Amygdala (tissue), 56 donors: ENCODE results near the gene SLC10A7.

Experiments used
- DNase-seq, 56 donors: peaks; one replicate each; lab custom pipeline; 2025; lab: John Stamatoyannopoulos, UW

The SLC10A7 gene

DNA sequence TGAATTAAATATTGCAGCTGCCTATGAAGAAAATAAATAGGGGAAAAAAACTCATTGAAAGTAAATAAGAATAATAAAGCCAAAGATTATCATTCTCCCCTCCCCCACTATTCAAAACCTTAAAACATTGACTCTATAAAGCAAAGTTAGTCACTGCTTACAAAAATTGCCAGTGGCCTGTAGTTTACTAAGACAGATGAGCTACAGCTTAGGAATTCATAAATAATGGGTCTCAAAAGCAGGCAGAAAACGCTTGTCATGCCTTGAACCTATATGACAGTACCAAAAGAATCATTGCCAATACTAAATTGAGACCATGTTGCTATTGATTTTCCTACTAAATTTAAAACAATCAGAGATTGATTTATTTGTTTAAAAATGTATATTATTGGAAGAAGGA is 78.9 kb downstream of the SLC10A7 start:
- no peak for DNase-seq

DNA sequence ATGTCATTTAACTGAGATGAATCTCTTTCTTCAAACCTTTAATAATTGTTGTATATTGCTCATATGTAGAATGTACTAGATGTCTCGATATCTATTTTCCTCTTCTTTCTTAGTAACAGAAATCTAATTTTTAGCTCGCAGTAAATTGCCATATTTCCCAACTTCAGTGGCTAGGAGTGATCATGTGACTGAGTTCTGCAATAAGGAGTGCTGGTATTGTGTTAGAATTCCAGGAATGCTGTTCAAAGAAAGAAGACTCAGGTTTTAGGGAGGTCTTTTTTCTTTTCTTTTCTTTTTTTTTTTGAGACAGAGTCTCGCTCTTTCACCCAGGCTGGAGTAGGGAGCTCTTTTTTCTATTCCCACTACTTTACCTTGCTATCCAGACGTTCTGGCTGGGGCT is 81.7 kb downstream of the SLC10A7 start:
- DNase-seq = no peak

DNA sequence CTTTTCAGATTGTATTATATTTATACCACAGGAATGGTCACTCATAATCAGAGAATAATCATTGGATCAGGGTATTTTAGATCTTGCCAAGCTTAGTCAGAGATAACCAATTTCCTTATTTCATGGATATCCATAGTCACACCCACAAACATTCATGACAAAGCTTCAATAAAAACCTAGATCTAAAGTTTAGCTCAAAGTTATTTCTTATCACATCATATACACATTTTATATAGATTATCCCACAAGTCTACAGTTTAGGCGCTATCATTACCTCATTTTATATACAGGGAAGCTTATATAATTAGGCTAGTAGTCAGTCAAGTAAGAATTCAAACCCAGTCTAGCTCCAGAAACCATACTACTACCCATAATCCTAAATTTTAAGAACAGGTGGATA is 82.3 kb downstream of the SLC10A7 start:
- DNase-seq = no peak

DNA sequence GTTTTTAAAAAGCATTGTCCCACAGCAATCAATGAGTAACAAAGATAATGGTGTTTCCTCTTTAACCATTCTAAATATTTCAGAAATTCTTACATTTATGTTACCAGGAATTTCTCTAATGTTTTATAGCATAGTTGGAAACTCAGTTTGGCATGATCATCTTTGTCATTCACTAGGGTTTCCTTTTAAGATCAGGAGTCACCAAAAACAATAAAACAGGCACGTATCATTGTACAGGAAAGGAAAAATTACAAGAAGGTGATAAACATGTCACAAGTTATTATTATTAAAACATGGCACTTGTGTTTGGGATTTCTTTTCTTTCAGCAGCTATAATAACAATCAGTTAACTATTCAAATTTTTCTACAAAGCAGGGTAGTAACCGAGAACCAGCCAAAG is 84.0 kb downstream of the SLC10A7 start:
- DNase-seq = no peak

DNA sequence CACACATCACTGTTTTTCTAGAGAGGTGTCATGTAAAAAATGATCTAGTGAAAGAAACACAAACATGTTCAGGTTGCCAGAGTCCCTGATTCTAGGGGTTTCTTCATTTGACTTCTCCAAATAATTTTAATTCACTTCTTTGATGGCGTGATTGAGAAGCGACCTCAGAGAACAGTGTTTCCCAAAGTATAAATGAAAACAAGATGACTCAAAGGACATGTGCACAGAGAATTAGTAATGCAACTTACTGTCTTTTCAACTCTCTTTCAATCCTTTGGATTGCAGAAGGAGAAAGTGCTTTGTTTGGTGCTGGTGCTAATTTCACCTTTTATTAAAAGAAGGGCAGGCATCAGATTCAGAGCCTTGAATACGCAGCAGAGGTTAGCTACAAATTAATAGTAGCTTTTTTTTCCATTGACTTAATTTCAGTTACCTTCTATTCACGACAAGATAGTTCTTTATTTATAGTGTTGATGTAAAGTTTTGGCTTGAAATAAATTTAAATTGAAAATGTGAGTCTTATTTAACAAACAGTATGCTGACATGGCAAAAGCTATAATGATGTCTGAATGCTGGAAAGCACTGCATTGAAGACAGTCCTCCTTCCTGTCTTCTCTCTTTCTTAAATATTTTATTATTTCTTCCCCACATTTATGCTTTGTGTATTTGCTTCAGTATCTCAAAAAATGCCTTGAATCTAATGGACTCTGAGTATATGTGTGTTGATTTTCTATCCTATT is 85.1 kb downstream of the SLC10A7 start:
- no peak for DNase-seq

DNA sequence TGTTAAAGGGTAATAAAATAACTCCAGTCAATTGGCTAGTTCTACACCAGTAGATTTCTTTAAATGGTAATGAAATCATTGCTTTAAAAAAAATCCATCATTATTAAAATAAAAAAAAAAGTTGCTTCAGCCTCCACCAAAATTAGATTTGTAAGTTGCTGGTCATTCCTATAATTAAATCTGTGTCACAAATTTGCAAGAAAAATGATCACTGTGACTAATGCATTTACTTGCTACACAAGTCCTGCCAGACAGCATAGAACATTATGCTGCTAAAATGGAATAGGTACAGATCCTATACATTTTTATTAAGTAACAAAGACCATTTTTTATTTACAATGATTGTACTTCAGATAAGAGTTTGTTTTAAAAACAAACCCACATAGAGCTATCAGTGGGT is 85.8 kb downstream of the SLC10A7 start:
- DNase-seq = no peak

DNA sequence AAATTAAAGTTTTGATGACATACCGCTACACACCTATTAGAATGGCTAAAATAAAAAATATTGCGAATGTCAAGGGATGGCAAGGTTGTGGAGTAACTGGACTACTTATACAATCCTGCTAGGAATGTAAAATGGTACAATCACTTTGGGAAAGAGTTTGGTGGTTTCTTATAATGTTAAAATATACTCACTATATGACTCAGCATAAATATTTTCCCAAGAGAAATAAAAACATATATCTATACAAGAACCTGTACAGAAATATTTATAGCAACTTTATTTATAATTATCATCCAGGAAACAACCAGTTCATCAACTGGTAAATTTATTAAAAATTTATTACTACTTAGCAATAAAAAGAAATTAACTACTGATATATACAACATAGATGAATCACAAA is 89.7 kb downstream of the SLC10A7 start:
- no peak for DNase-seq

DNA sequence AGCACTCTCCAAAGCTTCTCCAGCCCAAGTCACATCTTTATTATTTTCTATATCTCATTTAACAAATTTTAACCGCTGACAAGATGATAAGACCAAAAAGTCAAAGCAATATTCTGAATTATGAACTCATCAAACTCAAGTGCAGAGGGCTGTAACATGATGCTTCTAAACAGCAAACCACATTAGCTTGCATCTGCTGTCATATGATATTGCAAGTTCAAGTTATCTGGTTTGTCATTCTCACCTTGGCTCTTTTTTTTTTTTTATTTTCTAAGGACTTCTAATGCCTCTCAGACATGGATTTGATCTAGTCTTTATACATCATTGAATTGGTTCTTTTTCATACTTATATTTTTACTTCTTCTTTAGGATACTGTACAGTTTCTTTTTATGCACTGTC is 93.4 kb downstream of the SLC10A7 start:
- DNase-seq = no peak

DNA sequence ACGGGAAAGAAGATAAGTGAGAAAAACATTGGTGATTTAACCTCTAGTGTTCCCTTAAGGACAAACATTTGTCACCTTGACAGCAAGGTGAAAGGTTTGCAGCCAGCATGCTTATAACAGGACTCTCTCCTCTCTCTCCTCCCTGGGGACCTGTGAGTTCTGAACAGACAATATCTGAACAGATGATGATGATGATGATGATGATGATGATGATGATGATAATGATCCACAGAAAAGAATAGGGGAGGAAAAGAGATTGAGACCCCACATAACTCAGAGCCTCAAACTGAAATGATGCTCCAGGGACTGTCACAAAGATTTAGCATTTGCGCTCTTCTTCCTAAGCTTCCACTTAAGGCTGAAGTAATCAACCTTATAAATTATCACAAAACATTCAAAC is 103.9 kb downstream of the SLC10A7 start:
- no peak for DNase-seq

DNA sequence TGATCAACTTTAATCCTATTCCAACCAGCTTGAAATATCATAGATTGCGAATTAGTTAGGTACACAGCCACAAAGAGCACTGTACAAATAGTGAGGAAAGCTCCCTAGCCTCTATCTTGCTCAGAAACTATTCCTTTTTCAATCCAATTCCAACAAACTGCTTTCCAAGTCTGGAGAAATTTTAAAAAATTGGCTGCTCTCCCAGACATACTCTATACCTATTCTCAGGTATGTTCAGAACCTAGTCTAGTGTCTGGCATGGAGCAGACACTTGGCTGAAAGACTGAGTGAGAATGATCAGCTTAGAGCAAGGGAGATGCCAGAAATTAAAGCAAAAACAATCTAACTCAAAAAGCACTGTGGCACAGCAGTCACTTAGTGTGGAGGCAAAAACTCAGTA is 105.9 kb downstream of the SLC10A7 start:
- DNase-seq = no peak

DNA sequence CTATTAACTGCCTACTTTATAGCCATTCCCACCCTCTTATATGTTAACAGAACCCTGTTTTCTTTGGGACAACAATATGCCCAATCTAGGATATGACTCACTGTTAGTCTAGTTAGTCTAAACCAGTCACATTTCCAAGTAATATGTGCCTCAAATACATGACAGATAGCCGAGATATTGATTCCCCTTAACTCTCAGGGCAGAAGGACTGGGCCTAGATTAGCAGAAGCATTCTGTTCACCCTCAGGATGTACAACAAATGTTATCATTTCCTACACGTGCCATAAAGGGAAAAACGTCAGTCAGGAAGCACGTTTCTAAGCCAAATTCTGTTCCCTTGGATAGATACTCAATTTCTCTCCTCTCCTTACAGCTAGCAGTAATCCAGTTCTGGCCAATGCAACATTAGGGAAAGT is 114.1 kb downstream of the SLC10A7 start:
- no peak for DNase-seq

DNA sequence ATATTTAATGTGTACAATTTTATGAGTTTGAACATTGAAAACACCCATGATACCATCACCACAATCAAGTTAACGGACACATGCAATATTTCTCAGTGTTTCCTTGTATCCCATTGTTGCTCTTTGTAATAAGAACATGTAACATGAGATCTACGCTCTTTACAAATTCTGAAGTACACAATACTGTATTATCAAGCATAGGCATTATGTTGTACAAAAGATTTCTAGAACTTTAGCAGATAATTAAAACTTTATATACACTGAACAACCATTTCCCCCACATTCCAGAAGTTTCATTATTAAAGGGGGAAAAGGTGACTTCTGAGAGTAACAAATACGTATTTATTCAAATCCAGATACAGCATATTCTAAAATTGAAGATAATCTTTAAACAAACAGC is 114.5 kb downstream of the SLC10A7 start:
- no peak for DNase-seq

DNA sequence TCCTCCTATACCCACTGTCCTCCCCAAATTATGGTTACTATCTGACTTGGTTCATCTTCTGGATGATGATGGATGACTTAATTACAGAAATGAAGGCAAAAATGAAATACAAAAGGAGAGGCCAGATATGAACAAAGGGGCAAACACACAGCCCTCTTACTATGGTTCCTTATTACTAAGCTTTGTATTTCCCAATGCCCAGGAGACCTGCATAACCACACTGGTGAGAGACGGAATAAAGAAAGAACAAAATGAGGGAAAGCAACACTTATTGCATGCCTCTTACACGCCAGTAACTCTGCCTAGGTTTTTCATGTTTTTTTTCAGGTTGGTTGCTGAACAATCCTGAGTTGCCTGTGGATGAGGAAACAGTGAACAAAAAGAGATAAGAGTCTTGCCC is 120.5 kb downstream of the SLC10A7 start:
- no peak for DNase-seq

DNA sequence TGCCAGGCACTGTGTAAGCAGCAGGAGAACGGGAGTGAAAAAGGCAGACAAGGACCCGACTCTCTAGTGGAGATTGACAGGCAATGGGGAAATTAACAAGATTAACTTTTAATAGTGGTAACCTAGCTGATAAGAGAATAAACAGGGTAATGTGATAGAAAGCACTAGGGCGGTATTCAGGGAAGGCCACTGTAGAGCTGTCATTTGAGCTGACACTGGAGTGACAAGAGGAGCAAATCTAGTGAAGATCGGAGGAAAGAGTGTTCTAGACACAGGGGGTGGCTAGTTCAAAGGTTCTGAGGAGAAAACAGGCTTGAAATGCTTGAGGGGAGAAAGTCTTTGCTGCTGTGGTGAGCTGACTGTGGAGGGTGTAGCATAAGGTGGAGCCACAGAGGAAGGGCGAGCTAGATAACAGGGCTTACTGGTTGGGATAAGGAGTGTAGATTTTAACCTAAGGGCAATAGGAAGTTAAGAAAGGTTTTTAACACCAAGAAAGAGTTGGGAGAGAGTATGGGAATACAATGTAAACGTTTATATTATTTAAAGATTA is 122.8 kb downstream of the SLC10A7 start:
- DNase-seq = no peak

DNA sequence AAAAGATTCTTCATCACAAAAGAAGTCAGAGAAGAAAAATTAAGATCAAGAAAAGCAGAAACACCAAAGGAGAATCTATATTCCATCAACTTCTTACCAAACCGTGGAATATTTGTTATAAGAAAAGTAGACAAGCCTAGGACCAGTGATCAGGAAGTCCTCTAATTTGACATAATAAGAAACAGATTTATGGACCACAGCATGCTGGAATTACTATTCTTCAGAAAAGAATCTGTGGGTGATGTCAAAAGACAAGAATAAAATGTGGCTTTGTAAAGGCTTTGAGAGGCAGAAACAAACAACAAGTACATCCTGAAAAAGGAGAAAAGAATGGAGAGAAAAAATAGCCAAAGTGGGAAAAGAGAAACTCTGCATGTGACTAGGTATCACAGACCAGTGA is 123.3 kb downstream of the SLC10A7 start:
- DNase-seq = no peak

DNA sequence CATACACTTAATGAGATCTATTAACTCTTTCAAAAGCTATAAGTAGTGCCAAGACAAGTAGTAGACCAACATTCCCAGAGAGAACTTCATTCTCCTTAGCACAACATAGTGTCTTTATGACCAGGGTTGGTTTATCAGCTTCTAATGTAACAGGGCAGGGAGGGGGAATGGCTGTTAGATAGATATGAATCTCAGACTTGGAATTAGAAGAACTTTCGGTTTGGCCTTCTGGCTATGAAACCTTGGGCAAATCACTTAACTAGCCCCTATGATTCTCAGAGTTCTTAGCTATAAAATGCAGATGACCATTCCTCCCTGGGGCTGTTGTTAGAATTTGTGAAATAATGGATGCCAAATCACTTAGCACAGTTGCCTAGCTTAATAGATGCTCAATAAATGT is 132.2 kb downstream of the SLC10A7 start:
- no peak for DNase-seq

DNA sequence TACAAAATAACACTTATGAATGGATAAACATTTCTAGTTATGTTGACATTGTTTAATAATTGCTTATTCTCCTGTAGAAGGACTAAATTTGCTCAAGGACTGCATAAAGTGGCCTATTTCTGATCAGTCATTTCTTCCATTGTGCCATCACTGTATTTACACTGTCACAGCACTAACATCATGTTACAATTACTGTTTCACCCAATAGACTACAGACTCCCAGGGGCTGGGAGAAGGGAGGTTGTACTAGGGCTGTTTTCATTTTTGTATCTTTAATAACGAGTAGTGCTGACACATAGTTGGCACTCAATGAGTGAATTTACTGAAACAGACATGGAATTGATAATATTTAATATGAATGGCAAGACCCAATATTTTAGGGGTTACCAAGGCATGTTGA is 139.5 kb downstream of the SLC10A7 start:
- DNase-seq = no peak

DNA sequence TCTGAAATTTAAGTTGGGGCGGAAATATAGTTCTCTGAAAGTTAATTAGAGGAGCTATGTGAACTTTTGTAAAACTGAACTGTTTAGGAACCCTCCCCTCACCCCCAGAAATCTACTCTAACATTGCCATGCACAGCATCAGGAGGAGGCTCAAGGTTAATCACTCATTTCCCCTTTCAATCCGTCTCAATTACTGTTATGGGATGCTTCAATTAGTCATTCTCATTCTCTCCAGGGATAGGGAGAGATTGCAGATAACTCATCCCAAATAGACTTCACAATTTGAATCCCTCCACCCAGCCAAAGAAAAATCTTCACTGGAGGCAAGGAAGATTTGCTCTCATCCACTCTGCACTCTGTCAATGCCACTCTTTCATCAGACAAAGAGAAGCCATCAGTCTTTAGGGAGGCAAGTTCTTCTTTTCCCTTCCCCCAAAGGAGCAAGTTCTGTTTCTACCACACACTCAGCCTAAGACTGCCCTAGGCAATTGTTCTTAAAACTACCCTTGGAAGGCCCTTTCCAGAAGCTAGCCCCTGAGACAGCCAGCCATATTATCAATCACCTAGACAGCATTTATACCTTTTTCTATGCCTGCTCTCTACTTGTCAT is 140.4 kb downstream of the SLC10A7 start:
- no peak for DNase-seq

DNA sequence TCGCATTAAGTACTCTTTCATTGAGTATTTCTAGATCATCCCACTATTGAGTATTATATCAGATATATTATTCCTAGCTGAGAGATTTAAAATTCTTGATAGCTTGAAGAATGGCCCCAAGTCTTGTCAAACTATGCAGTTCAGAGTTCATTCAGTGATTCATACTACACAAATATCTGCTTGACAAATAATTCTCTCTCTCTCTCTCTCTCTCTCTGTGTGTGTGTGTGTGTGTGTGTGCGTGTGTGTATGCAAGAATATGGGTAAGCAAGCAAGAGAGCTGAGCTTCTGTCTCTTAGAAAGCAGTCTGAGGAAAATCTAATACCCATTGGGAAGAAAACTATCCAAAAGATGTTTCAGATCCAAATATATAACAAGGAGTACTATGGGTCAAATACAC is 142.0 kb downstream of the SLC10A7 start:
- DNase-seq = no peak

DNA sequence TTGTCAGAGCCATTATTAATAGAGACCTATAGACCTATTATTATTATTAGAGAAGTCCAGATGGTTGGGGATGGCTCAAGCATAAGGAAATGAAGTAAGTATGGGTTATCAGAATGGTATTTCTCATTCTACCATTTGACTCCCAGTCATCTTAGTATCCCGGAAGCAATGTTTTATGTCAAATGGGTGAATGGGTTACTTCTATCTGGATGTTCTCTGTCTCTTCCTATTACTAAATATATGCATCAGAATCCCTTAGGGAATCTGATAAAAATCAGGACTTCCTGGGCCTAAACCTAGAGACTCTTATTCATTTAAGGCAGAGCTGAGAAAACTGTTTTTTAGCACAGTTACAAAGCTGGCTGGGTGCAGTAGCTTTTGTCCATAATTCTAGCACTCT is 149.9 kb downstream of the SLC10A7 start:
- DNase-seq = no peak

DNA sequence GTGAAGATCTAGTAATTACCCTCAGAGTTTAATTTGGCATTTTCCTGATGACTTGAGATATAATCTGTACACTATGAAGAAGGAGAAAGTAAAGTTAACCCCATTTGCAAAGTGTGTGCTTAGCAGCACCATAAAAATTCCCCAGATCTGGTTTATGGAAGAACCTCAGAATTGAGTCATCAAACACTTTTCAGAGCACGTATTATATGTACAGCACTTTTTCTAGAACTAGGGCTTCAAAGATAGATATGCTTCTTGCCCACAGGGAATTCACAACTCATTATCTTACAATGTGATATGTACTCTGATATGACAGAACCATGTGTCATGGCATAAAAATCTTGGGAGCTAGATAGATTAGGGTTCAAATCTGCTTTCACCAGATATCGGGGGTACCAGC is 150.9 kb downstream of the SLC10A7 start:
- no peak for DNase-seq

DNA sequence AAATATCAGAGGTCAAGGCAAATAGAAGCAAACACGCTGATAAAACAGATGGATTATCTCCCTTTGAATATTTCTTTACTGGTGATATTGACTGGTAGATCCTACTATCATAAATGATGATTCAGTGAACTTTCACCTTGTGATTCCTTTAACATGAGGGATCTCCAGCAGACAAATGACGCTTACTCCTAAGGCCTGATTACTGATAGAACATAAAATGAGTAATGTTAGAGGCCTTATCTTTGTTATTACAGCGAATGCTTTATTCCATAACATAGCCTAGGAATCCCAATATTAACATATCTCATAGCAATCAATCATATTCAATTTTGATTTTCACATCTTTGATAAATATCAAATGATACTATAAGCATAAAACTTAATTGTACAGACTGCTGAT is 152.3 kb downstream of the SLC10A7 start:
- no peak for DNase-seq
